Measurements from ENCODE around the gene IGFBP4. TPM values are rescaled to one million over a fixed set of nuclear protein-coding genes. Genes with fewer than 3 reads are reported as not detected.

Gene IGFBP4
- total and polyA plus RNA-seq, 11 donors, result 103 to 342 (median 133) TPM

DNA sequence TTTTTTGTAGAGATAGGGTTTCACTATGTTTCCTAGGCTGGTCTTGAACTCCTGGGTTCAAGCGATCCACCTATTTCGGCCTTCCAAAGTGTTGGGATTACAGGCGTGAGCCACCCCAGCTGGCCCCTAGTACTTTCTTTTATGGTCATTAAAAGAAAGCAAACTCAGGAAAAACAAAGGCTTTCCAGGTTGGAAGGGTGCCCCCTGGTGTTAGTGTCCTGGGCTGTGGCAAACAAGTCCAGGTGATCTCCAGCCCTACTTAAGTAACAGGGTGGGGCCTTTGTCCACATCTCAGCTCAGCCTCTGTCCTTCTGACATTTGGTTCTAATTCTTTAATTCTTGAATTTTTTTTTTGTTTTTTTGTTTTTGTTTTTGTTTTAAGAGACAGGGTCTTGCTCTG is 6.9 kb downstream of the IGFBP4 start:
- 67 to 89% (median 78%) methylated on average over 3 of the region's 3 CpGs for WGBS, 4 donors
- Histone ChIP-seq H3K27me3 (no peaks in the 10 kb centered on the region), H3K4me1 (peaks cover 15 to 87% (median 71%) of the 10 kb centered on the region in 12 donors), H3K4me3 (peak overlapping the region in 1 of 12 donors; percentile 5), H3K9me3 (no peaks in the 10 kb centered on the region), H3K27ac (peak overlapping the region in 10 of 12 donors; percentile 9 to 98 (median 72)), H3K36me3 (peaks cover 0 to 35% (median 25%) of the 10 kb centered on the region in 9 donors)
- TF ChIP-seq, protein P1, sequence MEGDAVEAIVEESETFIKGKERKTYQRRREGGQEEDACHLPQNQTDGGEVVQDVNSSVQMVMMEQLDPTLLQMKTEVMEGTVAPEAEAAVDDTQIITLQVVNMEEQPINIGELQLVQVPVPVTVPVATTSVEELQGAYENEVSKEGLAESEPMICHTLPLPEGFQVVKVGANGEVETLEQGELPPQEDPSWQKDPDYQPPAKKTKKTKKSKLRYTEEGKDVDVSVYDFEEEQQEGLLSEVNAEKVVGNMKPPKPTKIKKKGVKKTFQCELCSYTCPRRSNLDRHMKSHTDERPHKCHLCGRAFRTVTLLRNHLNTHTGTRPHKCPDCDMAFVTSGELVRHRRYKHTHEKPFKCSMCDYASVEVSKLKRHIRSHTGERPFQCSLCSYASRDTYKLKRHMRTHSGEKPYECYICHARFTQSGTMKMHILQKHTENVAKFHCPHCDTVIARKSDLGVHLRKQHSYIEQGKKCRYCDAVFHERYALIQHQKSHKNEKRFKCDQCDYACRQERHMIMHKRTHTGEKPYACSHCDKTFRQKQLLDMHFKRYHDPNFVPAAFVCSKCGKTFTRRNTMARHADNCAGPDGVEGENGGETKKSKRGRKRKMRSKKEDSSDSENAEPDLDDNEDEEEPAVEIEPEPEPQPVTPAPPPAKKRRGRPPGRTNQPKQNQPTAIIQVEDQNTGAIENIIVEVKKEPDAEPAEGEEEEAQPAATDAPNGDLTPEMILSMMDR (IDR thresholded peaks at IDR 0.05), result peak; percentile 28 to 61 (median 49)
- TF ChIP-seq POLR2A (IDR thresholded peaks at IDR 0.05), result no peak
- DNase-seq (peak in 1 of 5 donors; percentile 42), ATAC-seq (no peak)
- intact Hi-C loops (cut with DNase I), result no loop called here

DNA sequence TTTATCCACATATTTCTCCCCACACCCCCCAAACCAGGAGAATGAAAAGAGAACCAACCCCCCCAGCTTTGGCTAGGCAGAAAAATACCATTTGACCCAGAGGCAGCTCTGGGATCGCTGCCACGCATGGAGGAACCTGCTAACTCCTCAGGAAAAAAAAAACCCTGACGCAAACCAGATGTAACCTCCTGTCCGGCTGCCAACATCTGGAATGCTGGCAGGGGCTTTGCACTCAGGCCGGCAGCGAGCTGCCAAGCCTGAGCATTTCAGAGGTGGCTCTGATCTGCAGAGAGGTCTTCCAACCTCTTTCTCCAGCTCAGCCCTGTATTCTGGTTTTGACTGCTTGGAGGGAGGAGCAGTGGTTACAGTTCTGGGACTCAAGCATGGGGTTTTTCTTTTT is 8.2 kb downstream of the IGFBP4 start:
- H3K4me1 ChIP-seq, result peaks cover 15 to 91% (median 64%) of the 10 kb centered on the region in 12 donors
- peak; percentile 71 to 77 (median 74) for ATAC-seq
- H3K27me3 ChIP-seq, result no peaks in the 10 kb centered on the region
- no peak overlapping the region for H3K4me3 ChIP-seq
- DNase-seq, result peak; percentile 82 to 92 (median 85)
- no peaks in the 10 kb centered on the region for H3K9me3 ChIP-seq
- intact Hi-C loops (cut with DNase I), result no loop called here
- TF ChIP-seq, protein P1 (IDR thresholded peaks at IDR 0.05), result no peak
- TF ChIP-seq POLR2A (IDR thresholded peaks at IDR 0.05), result no peak
- H3K27ac ChIP-seq, result peak overlapping the region; percentile 19 to 97 (median 70)
- H3K36me3 ChIP-seq, result peaks cover 0 to 47% (median 37%) of the 10 kb centered on the region in 9 donors
- 1 to 21% (median 8%) methylated on average over 6 of the region's 6 CpGs for WGBS, 4 donors

DNA sequence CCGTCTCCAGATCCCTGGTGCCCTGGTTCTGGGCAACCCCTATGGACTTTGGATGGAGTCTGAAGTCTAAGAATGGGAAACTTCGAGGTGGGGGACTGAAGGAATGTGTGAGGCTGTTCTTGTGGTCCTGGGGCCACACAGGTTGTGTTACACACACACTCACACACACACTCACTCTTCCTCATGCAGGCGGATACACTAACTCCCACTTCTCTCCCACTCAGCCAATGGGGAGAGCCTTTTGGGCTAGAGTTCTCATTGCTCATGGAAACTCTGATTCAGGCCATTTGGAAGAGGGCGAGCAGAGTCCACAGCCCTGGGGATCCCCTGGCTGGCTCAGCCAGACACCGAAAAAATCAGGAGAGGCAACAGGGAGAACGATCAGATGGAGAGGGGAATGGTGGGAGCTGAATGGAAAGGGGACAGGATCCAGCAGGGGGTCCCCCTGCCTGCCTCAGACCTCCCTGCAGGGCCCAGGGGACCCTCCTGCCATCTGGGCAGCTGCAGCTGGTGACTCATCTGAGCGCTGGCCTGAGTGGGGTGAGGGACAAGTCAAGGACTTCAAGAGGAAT is 9.1 kb downstream of the IGFBP4 start:
- Histone ChIP-seq H3K27ac (peak overlapping the region; percentile 19 to 97 (median 70)), H3K4me1 (peaks cover 15 to 91% (median 65%) of the 10 kb centered on the region in 12 donors), H3K9me3 (no peaks in the 10 kb centered on the region), H3K36me3 (peaks cover 0 to 56% (median 46%) of the 10 kb centered on the region in 9 donors), H3K4me3 (no peak overlapping the region), H3K27me3 (no peaks in the 10 kb centered on the region)
- WGBS, 4 donors, result 36 to 57% (median 51%) methylated on average over 6 to 7 of the region's 7 CpGs
- TF ChIP-seq, protein P1 (IDR thresholded peaks at IDR 0.05), result no peak
- TF ChIP-seq POLR2A (IDR thresholded peaks at IDR 0.05), result no peak
- DNase-seq (peak in 4 of 5 donors; percentile 57 to 78 (median 64)), ATAC-seq (peak; percentile 40 to 77 (median 68))
- intact Hi-C loops (cut with DNase I), result no loop called here

DNA sequence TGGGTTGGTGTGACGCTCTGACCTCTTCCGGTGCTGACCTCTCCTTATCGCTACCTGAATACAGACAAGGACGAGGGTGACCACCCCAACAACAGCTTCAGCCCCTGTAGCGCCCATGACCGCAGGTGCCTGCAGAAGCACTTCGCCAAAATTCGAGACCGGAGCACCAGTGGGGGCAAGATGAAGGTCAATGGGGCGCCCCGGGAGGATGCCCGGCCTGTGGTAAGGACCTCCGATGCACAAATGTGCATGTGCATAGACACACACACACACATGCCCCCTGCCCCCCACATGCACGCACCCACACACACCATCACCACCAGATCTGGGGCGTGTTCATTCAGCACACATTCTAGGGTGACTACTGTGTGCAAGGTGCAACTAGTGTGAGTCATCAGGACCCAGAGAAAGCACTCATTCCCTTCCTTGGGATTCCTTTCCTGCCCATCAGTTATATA is 9.7 kb downstream of the IGFBP4 start:
- Histone ChIP-seq H3K27ac (peak overlapping the region in 10 of 12 donors; percentile 54 to 97 (median 72)), H3K36me3 (peaks cover 0 to 63% (median 48%) of the 10 kb centered on the region in 9 donors), H3K9me3 (no peaks in the 10 kb centered on the region), H3K27me3 (no peaks in the 10 kb centered on the region), H3K4me3 (no peak overlapping the region), H3K4me1 (peaks cover 19 to 93% (median 64%) of the 10 kb centered on the region in 12 donors)
- no peak for TF ChIP-seq POLR2A (IDR thresholded peaks at IDR 0.05)
- TF ChIP-seq, protein P1 (IDR thresholded peaks at IDR 0.05), result no peak
- ATAC-seq, result no peak
- peak in 1 of 5 donors; percentile 31 for DNase-seq
- WGBS, 4 donors, result 69 to 88% (median 82%) methylated on average over 12 to 15 of the region's 15 CpGs
- intact Hi-C loops (cut with DNase I), result no loop called here

Data from heart left ventricle (tissue), 16 donors.